Measurements from ENCODE around the gene FAM53B. TPM values are rescaled to one million over a fixed set of nuclear protein-coding genes. Genes with fewer than 3 reads are reported as not detected.
"Not testable (repeated sequence)": the region's sequence is repeated elsewhere in the genome, so short reads cannot be mapped to it uniquely, and the experiment has no call there.

The FAM53B gene
- total RNA-seq, 1 experiment from 2014 or later = 11.4 TPM

DNA sequence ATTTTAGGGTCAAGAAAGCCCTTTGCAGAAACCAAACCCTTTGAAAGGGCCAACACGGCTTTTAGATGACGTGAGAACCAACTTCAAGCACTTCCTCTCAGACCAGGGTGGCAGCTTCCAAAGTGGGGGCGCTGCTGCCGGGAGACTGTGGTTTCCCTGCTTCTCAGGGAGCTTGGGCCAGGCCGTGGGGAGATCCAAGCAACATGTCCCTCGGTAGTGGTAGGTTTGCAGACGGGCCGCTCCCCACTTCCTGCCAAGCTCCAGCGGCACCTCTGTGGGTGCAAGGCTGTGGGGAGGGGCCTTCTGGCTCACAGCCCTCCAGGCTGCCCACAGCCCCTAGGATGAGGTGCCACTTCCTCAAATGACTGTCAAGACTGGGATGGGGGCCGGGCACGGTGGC is 132.4 kb downstream of the FAM53B start:
- DNase-seq (ENCODE audit: low read depth) = no peak

- DNase-seq (ENCODE audit: low read depth) = not testable (repeated sequence)
Observed at GRCh38 chr10:124610851-124611250, 133.3 kb downstream of the FAM53B start.

DNA sequence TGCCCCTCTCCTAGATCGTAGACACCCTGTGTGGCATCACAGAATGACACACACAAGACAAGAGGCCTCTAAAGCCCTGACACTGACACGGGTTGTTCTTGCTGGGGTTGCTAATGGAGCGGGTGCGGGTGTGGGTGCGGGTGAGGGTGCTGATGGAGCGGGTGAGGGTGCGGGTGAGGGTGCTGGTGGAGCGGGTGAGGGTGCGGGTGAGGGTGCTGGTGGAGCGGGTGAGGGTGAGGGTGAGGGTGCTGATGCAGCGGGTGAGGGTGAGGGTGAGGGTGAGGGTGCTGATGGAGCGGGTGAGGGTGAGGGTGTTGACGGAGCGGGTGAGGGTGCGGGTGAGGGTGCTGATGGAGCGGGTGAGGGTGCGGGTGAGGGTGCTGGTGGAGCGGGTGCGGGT is 134.0 kb downstream of the FAM53B start:
- not testable (repeated sequence) for DNase-seq (ENCODE audit: low read depth)

- DNase-seq (ENCODE audit: low read depth) = no peak
Observed at GRCh38 chr10:124609698-124610097, 134.5 kb downstream of the FAM53B start.

DNA sequence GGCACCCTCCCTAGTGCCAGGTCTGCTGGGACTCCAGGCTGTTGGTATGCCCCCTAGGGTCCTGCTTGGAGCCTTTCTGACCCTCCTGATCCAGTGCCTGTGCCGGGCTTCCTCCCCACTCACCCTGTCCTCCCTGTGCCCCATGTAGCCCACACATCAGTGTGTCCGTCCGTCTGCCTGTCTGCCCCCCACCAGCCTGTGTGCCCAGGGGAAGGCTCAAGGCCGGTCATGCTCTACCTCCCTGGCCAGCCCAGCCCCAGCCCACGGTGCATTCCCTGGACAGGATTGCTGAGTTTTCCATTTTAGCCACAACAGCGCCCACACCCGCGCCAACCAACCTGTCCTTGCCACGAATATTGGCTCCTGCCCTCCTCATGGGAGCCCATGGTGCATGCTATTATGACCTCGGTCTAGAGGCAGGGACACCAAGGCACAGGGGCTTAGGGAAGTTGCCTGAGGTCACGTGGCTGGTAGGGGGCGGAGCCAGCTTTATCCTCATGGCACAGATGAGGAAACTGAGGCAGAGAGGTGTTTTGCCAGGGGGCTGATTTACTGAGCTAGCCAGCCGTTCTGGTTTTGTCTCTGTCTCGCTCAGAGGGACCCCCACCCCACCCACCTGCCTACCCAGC is 136.0 kb downstream of the FAM53B start:
- DNase-seq (ENCODE audit: low read depth) = no peak

DNA sequence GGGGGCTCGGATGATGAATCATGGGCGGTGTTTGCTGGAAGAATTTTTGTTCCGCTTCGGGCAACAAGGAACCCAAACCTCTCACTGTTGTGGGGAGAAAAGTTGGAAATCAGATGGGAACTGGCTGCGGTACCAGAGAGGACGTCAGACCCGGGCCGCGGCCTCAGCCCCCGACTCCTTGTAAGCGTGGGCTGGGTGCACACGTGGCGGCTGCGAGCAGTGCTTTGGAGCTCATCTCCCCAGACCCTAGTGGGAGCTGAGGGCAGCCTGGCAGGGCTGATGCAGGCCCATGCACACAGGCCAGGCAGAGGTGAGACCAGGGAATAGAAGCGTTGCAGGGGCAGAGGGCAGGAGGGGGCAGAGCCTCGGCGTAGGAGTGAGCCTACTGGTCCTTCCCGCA is 136.5 kb downstream of the FAM53B start:
- no peak for DNase-seq (ENCODE audit: low read depth)

- DNase-seq (ENCODE audit: low read depth) = no peak
Observed at GRCh38 chr10:124606822-124607221, 137.4 kb downstream of the FAM53B start.

DNA sequence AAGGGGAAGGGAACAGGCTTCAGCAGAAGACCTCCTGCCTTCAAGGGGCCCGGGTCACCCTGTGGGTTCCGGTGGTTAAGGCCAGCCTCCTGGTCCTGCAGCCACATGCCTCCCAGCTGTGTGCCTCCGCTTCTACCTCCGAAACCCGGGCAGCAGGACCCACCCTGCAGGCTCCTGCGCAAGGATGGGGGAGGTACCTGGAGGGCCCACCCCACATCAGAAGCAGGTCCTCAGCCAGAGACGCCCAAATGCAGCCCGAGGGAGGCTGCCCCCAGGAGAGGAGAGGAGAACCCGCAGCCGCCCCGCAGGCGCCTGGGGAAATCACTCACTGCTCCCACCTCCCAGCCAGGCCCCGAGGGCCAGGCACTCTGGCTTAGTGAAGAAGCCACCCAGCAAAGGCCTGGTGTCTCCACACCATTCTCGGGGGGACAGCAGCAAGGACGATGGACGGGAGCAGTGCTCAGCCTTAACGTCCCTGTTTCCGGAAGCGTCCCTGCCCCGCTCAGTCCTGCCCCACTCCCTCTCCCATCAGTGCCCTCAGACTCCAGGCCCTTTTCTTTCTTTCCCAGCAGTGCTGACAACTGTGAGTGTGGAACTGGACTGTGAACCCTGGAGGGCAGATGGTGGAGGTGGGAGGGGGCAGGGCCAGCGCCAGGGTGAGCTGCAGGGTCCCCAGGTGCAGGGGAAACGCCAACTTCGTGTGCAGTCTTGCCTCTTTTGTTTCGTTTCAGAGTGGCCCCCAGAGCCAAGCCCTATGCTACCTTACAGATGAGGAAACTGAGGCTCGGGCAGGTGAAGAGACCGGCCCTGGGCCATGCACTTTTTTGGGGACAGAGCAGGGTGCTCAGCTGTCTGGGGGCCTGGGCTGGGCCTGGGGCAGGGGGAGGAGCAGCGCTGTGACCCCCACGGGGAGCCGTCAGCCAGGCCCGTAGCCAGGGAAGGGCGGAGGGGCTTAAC is 138.0 kb downstream of the FAM53B start:
- no peak for DNase-seq (ENCODE audit: low read depth)

DNA sequence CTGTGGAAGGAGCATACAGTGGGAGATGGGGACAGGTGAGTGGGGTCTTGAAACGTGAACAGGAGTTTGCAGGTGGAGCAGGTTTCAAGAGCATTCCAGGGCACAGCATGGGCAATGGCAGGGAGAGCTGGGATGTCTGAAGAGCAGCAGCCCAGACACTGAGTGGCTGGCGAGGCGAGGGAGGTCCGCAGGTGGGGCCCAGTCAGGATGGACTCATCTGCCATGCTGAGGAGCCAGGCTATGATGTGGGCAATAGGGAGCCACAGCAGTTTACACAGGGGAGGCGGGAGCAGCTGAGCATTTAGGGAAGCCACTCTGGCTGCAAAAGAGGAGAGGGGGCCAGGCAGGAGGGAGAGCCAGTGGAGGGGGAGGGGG is 138.7 kb downstream of the FAM53B start:
- no peak for DNase-seq (ENCODE audit: low read depth)

- no peak for DNase-seq (ENCODE audit: low read depth)
Observed at GRCh38 chr10:124605001-124605370, 139.2 kb downstream of the FAM53B start.

- no peak for DNase-seq (ENCODE audit: low read depth)
Observed at GRCh38 chr10:124604214-124605000, 139.8 kb downstream of the FAM53B start.

DNA sequence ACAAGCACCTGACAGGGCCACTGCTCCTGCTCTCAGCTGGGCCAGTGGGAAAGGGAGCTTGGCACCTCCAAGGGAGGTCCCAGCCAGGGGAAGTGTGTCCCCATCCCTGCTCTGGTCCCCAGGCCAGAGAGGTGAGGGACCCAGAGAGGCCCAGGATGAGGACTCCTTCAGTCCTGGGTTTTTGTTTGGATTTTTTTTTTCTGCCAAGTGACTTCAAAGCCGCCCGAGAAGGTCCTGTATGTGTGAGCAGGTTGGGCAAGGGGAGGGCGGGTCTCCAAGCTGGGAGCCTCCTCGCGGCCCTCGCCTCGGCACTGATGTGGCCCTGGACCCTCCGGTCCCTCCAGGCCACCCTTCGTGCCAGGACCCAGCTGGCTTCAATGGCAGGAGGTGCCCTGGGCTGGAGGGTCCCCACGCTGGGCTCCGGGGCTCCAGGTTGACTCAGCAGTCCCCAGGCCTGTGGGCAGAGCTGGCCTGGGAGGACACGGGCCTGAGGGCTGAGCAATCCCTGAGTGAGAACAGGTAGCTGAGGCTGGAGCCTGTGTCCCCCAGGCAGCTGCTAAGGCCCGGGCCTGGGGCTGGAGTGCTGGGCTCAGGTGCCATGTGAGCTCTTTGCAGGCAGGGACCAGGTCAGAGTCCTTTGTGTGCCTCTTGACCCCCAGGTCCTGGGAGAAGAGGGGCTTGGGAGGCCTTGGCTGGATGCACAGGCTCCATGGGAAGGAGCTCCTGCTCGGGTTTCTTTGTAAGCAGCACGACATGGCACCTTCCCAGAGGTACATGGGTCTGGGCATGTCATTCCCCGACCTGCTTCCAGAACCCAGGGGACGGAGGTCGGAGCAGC is 140.6 kb downstream of the FAM53B start:
- DNase-seq (ENCODE audit: low read depth) = no peak

GRCh38 chr10:124602646-124603365 is 141.4 kb downstream of the FAM53B start:
- no peak for DNase-seq (ENCODE audit: low read depth)

GRCh38 chr10:124602121-124602561 is 142.0 kb downstream of the FAM53B start:
- DNase-seq (ENCODE audit: low read depth) = no peak

DNA sequence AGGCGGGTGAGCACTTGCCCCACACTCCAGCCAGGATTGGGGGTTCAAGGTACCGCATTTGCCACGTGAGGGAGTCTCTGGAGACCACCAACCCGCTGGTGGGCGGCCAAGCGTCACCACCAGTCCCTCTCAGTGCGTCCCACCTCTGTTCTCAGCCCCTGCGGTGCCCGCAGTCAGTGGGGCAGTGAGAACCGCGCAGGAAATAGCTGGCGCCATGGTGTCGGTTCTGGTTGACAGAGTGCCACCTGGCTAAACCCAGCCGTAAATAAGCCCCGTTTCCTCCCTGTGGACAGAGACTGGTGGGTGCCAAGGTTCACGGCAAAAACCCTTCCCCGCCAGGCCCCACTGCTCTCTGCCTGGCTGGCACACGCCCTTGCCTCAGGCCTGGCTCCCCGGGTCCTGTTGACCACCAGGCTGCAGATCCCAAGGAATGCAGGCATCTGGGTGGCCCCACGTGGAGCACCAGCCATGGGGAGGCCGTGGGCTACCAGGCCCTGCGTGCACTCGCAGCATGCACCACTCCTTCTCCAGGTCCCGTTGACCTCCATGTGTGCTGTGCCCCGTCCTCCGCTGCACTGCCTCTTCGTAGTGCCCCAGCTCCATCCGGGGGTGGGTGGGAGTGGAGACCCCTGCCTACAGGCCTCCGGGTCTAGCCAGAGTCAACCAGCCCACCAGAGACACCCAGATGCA is 142.6 kb downstream of the FAM53B start:
- no peak for DNase-seq (ENCODE audit: low read depth)

DNA sequence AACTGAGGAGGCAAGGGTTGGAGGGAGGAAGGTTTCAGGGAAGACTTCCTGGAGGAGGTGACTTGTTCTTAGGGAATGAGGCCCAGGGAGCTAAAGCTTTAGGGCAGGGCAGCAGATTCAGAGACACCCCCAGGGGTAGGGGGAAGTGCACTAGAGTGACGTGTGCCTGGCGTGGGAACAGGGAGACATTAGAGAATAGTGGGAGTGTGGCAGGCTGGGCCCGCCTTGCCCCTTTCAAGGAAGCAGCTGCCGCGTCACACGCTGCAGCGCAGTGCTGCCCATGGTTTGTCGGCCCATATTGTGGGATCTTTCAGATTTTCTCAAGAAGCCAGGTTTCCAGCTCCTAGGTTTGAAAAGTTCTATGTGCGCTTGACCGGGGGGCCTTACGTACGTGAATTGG is 143.2 kb downstream of the FAM53B start:
- no peak for DNase-seq (ENCODE audit: low read depth)

- no peak for DNase-seq (ENCODE audit: low read depth)
Observed at GRCh38 chr10:124600051-124600880, 143.9 kb downstream of the FAM53B start.

GRCh38 chr10:124599588-124600050 is 144.6 kb downstream of the FAM53B start:
- DNase-seq (ENCODE audit: low read depth) = no peak
